ENCODE data around the gene CCDC51.
A peak's percentile ranks its signal among the peaks of the same experiment; 100 is the strongest.

Gene CCDC51

DNA sequence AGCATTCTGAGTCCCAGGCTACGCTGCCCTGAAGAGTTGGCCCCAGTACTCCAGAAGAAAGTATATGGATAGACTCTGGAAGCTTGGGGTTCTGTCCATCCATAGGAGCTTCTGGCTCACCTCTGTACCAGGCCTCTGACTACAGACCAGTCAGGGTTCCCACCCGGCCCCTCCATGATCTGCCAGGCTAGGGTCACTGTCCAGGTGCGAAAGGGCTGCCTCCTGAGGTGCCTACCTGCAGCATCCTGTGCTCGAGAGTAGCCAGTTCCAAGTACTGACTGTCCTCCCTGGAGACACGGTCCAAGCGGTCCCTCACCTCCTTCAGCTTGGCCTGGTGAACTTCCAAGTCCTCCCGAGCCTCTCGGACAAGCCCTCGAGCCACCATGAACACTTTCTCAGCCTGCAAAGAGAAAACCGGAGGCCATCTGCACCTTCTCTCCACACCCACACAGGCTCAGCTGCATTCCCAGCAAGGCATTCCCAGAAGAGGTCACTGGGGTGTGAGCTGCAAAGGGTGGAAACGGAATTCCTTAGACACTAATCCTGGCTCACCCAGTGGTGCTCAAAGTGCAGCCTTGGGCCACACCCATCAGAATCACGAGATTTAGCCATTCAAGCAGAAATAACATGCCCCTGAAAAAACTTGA is 6.3 kb downstream of the CCDC51 start:
- no peak for DNase-seq

DNA sequence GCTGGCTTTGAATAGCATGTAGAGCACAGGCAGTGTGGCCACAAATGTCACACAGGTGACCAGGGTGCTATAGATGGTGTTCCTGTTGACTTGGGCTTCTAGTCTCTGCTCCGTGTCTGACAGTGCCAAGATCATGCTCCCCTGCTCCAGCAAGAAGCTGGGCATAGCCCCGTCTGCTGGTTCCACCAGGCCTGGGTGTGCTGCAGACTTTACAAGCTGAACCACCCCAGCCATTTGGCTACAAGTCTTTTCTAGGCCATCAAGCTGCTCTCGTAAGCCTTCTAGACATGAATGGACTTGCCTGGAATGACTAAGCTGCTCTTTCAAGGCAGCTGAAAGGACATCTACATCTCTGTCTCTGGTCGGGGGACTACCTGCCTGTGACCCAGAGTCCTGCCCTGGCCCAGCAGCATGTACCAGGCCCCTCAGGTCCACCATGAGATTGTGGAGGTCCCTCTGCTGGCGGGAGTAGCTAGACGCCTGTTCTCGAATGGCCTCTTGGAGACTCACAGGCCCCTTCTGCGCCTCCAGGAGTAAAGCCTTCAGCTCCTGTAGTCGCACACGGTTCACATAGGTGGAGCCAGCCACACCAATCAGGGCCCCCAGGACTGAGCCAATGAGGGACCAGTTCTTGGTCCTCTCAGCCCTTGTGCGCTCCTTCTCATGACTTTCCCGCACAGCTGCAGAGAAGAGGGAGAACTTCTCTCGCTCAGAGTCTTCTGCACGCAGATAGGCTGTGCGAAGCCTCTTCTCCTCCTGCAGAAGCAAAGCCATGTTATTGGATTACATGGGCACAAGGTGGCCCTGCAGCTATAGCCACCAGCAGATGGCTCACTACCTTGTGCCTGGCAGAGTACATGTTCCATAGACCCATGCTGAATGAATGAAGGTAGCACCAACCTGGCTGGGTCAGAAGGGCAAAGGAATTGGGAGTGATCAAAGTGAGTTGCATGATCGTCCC is 7.2 kb downstream of the CCDC51 start:
- DNase-seq: no peak

DNA sequence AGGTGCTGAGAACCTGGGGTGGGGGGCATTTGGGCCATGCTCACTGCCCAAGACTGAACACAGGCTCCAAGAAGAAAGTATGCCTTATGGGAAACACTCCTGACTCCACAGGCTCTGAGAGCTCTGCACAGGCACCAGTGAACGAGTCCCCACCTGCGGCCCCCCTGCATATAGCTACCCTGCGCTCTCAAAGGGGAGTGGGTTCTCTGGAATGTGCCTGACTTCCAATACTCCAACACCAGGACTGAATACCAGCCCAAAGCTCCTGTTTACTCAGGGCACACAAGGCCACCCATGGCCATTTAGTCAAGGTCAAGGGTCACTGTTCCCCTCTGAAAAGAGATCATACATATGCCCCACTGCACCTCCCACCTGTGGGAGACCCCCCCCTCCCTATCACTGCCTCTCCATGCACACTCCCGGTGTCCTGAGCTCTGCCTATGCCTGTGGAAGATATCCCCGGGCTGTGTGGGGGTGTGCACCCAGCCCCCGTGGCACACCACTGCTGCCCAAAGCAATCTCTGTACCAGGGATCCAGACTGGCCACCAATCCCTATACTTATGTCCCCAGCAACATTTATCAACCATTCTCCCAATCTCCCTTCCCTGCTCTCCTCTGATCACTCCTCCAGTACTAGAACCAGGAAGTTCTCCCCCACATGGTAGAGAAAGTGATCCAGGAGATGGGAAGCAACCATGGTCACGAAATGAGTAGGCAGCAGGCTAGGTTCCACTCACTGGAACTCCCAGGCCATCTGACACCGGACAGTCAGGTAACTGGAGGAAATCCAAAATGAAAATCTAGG is 8.5 kb downstream of the CCDC51 start:
- DNase-seq: no peak

DNA sequence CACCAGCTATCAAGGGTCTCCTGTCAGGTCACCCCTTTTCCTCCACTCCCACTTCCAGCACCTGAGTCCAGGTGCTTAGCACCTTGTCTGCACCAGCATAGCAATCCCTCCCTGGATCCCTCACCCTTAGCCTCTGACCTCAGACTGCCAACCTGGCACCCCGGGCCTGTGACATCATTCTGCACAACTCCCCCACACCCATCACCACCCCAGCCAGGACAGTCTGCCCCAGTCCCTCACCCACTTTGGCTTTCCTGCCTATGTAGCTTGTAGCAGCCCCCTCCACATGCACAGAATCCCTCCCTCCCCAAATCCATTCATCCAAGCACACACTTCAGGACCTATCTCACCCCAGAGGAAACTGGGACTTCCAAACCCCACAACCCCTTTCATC is 9.2 kb downstream of the CCDC51 start:
- DNase-seq: no peak

DNA sequence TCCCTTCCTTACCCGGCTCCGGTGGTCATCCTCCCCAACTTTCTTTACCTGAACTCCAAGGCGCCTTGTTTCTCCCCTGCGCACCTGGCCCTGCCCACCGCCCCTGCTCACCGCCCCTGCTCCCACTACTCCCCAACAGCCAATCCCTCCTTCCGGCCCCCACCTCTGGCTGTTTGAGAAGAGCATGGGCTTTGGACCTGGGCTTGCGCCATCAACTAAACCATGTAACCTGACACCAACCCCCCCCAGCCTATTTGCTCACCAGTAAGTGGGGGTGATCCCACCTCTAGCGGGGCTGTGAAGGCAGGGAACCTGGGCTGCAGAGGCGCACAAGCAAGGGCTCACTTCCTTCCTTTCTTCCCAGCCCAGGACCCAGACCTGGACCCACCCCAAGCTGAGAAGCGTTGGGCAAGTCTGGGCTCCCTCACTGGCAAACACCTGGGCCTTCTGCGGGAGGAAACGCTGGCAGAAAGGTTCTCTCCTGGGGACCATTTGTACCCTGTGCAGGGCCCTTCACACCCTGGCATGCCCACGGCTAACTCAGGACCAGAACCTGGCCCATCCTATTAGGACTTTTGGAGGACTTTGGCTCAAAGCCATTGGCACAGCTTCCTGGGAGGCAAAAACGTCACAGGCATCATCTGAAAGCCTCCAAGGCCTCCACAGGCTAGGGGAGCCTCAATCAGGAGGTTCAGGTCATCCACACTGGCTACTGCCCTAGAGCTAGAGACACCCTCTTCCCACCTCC is 9.8 kb downstream of the CCDC51 start, which contains the start of gene PLXNB1:
TSS of gene PLXNB1 (minus strand) at position 127 of the 748 bp plus-strand sequence. CDS start 5,475 bp downstream, outside the sequence.
- DNase-seq: no peak

DNA sequence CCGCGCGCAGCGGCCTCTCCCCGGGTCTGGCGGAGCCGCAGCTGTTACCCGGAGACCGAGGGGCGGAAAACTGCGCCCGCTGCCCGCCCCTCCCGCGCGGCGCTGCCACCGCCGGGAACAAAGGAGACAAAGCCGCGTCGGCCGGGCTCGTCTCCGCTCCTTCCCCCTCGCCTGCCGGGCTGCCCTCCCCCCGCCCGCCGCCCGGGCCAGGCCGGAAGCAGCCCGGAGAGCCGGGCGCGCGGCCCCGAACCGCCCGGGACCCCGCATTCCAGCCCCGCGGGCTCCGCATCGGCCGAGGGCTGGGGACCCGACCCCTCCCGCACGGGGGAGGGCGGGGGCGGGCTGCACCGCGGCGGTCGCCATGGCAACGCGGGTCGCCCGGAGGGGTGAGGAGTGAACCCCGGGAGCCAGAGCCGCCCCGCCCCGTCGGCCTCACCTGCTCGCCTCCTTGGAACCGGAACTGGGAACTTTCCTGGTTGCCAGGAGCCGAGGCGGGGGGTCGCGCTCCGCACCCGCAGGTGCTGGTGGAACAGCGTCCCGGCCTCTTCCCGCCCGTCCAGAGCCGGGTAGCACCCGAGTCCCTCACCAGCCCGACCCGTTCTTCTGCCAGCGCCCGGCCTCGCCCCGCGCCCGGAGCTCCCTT is 10.5 kb downstream of the CCDC51 start:
- DNase-seq: peak; percentile 65 to 72

DNA sequence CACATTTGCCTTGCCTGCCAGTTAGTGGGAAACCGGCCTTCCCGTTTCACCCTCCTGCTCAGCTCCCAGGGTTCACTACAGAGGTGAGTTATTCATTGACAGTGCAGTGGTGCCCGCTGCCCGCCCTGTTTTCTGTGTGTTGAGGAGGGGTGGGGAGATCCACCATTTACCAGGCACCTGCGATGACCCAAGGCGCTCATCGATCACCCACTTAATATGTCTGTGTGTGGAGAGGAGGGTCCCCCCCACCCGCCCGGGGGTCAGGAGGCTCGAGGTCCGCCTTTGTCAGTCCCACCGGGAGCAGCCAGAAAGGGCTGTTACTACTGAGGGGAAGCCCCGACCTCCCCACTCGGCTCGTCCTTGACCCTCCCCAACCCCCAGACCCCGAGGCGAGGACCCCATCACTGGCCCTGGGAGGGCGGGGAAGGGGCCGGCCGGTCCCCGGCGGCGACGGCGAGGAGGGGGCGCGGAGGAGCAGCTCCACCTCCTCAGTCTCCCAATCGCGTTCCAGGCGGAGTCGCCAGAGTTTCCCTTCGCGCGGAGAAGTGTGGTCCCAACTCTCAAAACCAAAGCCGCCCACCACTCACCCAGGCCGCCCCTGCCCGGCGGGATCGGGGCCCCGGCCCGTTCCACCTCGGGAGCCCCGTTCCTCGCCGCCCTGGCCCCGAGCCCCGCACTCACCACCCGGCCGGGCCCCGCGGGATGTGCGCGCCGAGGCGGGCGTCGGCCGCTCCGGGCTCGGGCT is 11.2 kb downstream of the CCDC51 start:
- DNase-seq: peak in 1 of 2 experiments; percentile 41

DNA sequence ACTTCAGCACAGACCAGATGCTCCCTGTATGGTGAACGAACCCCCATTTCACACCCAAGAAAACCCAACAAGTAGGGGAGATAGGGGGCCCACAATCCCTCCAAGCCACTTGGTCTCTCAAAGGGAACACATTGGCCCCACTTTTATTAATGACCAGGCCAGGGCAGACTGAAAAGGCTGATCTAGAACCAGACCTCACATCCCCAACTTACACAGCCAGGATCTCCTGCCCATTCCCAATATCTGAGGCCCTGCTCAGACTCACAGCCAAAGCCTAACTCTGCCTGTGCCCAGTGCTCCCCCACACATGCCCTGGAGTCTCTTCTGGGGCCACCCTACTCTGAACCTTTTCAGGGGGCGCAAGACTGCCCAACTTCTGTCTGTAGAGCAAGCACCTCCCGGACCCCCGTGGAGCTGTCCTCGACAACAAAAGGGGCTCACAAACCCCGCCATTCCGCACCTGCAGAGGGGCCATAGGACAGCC is 11.8 kb downstream of the CCDC51 start:
- no peak for DNase-seq

DNA sequence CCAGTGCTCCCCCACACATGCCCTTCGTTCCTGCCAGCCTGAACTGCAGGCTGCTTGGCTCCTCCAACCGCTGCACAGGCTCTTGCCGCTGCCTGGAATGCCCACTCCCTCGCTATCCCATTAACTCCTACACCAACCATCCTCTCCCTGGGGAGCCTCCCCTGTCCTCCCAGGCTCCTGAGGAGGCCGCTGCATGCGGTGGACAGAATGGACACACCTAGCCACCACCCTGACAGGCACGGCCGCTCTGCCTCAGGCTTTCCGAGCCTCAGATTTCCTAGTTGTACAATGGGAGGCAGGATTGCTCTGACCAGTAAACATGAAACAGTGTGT is 12.3 kb downstream of the CCDC51 start:
- DNase-seq: no peak

DNA sequence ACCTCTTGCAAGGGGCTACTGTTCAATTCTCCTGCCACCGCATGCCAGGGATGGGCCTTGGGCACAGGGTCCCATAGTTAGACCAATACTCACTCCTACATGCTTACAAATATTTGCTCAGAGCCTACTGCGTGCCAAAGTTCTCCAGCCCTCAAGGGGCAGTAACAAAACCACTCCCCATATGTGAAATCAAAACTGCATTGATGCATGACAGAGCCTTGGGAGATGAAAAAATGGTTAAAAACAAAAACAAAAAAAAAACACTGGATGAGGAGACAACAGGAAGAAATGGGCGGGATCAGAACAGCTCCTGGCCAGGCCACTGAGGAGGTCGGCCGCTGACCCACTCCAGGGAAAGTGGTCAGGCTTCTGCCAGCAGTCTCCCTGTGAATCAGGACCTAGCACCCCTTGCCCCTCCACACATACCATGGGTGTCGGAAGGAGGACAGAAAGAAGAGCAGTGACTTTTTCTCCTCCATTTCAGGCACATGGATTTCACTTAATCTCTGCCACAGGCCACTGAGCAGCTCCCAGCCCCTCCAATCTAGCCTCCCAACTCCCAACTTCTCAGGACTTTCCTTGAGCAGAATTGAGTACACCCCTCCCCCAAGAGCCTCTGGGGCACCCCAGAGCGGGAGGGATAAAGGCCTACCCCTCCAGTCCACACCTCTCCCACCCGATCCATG is 12.8 kb downstream of the CCDC51 start:
- DNase-seq: no peak

DNA sequence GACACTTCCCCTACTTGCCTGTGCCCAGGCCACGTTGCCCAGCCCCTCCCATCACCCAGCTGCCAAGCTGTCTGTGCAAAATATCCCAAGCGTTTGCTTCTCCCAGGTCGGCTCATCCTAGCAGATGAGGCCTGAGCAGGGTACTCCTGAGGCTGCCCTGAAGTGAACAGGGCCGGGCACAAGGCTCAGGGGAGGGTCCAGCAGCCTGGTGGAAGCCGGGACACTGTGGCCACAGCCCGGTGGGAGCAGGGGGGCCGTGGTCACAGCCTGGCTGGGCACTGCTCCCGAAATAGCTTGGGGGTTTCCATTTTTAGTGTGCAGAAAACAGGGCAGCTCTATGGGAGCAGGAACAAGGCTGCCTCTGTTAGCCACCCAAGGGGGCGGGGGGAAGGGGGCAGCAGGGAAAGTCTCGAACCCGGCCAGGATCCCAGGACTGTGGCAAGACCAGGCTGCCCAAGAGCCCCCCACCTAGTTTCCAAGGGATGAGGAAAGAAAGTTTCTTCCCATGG is 13.5 kb downstream of the CCDC51 start:
- DNase-seq: no peak

DNA sequence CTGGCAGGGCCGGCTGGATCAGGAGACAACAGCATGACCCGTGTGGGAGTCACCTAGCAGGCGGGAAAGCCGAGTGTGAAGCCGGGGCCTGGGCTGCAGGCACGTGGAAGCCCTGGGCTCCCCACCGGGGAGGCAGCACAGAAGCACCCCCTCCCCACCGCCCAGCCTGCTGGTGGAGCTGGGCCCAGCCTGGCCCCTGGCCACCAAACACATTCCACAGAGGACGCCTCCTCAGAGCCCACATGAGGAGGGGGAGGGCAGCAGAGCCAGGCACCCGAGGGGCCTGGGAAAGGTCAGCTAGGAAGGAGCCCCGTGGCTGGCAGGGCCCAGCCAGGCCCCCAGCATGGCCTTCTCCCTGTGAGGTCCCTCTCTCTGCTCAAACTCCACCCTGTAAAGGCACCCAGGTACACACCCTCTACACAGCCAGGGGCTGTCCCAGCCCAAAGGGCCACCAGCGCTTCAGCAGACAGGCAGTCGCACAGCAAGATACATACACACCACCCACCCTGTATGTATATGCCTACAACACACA is 14.6 kb downstream of the CCDC51 start:
- DNase-seq: no peak

DNA sequence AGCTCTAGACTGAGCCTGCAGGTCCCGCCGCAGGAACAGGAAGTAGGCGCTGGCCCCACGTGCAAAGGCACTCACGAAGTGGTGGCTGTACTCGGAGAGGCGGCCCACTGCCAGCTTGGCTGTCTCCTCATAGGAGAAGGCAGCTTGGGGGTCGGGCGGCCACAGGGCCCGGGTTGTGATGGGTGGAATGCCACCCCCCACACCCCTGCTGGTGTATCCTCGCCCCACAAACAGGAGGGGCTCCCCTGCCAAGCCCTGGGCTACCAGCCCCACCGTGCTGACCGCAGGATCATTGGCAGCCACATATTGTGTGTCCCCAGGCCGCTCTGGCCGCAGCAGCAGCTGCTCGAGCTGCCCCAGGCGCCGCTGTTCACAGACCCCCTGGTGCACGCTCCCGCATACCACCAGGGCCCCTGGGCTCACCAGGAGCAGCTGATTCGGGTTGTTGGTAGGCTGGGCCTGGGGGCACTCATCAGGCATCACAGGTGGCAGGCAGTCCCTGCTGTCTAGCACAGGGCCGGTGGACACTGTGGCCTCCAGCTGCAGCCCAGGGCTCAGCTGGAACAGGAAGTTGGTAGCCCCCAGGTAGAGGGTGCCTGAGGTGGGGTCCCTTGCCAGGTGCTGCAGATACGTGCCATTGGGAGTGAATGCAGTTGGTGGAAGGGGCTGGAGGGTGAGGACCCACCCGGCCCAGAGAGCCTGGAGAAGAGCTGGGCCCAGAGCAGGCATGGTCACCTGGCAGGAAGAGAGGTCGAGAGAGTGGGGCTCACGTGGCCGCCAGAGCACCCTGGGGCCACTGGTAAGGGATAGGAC is 15.8 kb downstream of the CCDC51 start:
- DNase-seq: no peak

DNA sequence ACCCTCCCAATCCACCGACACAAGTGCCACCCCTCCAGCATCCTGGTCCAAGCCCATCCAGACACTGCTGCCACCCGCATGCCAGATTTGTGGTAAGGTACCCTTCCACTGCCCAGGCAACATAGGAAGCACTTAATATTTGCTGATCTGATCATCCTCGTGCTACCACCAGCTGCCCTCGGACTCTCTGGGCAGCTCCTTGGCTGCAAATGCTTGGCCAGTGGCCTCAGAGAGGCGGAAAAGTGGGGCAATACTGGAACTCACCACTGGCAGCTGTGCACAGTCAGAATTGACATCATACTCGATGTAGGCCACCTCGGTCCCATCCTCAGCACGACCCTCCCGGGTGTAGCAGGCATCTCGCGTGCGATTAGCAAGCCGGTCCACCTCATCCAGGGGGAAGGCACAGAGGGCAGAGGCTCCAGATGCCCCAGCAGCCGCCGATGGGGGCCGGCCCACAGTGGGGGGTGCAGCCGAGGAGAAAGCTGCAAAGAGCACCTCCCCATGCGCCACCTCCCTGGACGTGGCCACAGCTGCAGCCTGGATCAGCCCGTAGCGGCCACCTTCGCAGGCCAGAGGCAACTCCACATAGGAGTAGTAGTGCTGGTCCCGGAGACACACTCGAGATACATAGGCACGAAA is 16.6 kb downstream of the CCDC51 start:
- no peak for DNase-seq

DNA sequence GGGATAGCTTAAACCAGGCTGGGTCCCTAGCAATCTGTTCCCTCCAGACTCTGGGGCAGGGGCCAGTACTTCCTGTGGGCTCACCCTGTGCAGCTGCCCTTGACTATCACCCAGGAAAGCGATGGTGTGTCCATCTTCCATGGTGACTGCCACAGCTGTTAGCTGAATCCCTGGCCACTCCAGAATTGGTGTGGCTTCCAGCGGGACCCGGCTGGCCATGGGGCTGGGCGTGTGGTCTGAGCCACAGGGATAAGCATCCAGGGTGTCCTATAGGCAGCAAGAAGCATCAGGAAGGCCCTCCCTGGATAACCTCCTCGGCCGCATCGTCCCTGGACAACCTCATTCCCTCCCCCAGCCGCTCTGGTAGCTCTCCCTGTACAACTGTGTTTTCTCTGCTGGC is 17.2 kb downstream of the CCDC51 start:
- DNase-seq: no peak

DNA sequence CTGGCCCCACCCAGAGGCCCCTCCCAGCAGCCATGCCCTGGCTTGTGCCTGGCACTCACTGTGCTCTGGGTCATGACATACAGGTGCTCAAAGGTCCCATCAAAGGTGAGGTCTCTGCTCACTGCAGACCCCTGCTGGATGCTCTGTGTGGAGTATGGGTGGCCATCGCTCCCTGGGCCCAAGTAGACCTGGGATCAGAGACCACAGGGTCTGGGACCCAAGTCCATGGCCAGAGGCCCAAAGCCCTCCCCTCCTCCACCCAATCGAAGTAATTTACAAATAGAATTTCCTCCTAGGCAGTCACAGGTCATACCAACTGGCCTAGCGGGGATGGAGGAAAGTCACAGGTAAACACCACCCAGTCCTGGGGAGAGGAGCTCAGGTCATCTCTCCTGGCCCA is 17.6 kb downstream of the CCDC51 start:
- no peak for DNase-seq

DNA sequence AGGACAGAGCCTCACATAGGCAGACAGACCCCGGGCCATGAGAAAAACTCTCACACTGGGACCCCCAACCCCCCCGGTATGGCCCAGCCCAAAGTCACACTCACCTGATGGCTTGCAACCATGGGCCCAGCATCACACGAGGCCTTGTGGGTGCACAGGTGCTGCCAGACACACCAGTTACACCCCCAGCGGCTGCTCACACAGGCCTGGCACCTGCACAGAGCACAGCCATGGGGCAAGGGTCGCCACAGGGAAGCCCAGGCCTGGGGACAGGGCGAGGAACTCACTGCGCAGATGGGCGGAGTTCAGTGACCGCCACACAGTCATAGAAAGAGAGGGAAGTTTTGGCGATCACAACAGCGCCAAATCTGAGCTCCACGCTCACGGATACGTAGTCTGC is 19.4 kb downstream of the CCDC51 start:
- DNase-seq: no peak

DNA sequence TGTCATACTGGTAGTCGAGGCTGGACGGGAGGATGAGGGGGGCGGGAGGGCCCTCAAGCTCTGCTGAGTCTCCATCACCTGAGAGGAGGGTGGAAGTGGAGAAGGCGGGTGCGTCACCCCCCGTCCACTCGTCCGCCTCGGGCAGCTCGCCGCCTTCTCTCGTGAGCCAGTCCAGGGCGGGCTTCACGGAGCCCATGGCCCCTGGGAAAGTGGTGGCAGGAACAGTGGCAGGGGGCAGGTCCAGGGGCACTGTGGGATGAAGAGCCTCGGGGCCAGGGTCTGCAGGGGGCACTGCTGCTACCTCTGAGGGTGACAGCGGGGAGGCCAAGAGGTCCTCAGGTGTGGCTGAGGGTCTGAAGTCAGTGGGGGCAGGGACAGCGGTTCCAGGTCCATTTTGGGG is 20.3 kb downstream of the CCDC51 start:
- DNase-seq: no peak

DNA sequence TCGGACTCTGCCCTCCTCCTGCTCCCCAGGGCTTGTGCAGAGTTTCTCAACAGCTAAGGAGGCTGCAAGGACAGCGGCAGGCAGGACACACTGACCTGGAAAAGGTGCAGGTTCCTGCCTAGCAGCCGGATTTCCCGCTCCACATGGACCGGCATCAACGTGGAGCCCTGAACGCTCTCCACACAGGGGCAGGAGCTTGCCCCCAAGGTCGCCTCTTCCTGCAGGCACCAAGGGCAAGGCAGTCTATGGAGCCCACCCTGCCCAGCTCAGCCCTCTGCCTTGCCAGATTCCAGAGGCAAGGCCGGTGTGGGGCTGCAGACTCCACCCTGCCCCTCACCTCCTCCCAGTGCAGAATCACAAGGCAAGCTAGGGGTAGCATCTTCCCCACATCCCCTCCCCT is 20.8 kb downstream of the CCDC51 start:
- no peak for DNase-seq
